Measurements from ENCODE around the gene MTRR.

GRCh38 chr5:7881091-7881490 lies 12.1 kb downstream of the MTRR start:
- TF ChIP-seq CTCF (IDR thresholded peaks at IDR 0.05) (no peak), POLR2A (IDR thresholded peaks at IDR 0.05) (no peak)
